Measurements from ENCODE around the gene MYO18B.
"Not testable (repeated sequence)": the region's sequence is repeated elsewhere in the genome, so short reads cannot be mapped to it uniquely, and the experiment has no call there.

The MYO18B gene

DNA sequence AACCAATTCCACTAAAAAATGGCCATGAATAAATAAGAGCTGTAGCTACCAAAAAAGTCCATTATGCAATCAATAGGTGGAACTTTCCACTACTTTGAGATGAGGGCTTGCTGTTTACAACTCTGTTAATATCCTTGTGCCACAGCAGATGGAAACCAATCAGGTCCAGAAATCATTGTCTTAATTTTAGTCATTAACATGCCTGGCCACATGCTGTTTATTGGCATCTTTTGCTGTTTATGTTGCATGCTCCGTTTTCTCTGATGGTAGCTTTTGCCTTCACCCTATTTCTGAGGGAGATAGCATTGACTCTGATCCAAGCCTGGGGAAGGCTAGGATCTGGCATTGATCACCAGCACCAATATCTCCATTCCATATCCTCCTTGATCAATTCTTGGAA lies 234.4 kb downstream of the MYO18B start:
- in situ Hi-C loops (cut with MboI; ENCODE audit: low sequenced_read_pairs, unreplicated experiment), result no loop called here
- DNase-seq (ENCODE audit: low spot score), result no peak
- TF ChIP-seq, protein P1, sequence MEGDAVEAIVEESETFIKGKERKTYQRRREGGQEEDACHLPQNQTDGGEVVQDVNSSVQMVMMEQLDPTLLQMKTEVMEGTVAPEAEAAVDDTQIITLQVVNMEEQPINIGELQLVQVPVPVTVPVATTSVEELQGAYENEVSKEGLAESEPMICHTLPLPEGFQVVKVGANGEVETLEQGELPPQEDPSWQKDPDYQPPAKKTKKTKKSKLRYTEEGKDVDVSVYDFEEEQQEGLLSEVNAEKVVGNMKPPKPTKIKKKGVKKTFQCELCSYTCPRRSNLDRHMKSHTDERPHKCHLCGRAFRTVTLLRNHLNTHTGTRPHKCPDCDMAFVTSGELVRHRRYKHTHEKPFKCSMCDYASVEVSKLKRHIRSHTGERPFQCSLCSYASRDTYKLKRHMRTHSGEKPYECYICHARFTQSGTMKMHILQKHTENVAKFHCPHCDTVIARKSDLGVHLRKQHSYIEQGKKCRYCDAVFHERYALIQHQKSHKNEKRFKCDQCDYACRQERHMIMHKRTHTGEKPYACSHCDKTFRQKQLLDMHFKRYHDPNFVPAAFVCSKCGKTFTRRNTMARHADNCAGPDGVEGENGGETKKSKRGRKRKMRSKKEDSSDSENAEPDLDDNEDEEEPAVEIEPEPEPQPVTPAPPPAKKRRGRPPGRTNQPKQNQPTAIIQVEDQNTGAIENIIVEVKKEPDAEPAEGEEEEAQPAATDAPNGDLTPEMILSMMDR (IDR thresholded peaks at IDR 0.05; ENCODE audit: borderline replicate concordance, control extremely low read depth, extremely low read depth, insufficient read depth, missing control alignments), result no peak

DNA sequence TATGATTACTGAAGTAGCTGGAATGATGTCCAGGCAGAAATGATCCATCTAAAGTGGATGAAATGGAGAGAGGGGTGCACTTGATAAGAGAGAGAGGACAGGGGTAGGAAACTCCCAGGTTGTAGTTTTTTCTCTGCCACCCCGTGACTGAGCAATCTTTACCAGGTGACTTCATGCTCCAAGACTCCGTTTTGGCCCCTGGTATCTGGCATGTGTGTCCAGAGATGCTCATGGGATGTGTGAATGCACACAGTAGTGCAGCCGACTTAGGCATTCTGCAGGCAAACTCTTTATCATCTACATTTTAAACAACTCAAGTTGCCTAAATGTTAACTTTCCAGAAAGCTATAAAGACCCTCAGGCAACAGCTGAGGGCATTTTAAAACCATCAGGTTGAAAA lies 238.0 kb downstream of the MYO18B start:
- in situ Hi-C loops (cut with MboI; ENCODE audit: low sequenced_read_pairs, unreplicated experiment), result no loop called here
- TF ChIP-seq, protein P1 (IDR thresholded peaks at IDR 0.05; ENCODE audit: borderline replicate concordance, control extremely low read depth, extremely low read depth, insufficient read depth, missing control alignments), result no peak
- DNase-seq (ENCODE audit: low spot score), result no peak

DNA sequence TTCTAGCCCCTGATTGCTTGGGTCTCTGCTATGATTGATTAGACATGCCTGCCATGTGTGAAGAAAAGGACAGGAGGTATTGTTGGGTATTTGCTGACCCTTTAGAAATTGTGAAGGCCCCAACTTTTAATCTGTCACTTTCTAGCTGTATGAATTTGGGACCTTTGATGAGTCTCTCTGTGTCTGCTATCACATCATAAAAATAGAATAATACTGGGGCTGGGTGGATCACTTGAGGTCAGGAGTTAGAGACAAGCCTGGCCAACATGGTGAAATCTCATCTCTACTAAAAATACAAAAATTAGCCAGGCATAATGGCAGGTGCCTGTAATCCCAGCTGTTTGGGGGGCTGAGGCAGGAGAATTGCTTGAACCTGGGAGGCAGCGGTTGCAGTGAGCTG lies 242.9 kb downstream of the MYO18B start:
- DNase-seq (ENCODE audit: low spot score); in situ Hi-C loops (cut with MboI; ENCODE audit: low sequenced_read_pairs, unreplicated experiment): not testable (repeated sequence)

DNA sequence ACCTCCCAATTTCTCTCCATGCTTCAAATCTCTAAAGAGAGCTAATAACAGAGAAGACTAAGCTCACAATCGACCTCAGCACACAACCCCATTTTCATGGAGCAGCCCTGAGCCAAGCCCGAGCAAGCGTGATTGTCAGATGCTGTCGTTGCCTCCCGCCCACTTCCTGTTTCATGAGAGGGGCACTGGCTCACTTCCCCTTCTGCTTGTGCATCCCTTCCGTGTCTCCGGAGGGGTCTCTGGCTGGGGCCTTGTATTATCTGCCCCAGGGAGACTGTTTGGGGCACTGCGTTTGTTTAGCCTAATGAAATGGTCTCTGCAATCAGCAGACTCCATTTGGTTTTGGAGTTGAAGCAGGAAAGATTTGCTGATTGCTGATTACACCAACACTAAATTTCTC lies 246.0 kb downstream of the MYO18B start:
- no peak for DNase-seq (ENCODE audit: low spot score)
- TF ChIP-seq, protein P1 (IDR thresholded peaks at IDR 0.05; ENCODE audit: borderline replicate concordance, control extremely low read depth, extremely low read depth, insufficient read depth, missing control alignments), result no peak
- in situ Hi-C loops (cut with MboI; ENCODE audit: low sequenced_read_pairs, unreplicated experiment), result no loop called here

DNA sequence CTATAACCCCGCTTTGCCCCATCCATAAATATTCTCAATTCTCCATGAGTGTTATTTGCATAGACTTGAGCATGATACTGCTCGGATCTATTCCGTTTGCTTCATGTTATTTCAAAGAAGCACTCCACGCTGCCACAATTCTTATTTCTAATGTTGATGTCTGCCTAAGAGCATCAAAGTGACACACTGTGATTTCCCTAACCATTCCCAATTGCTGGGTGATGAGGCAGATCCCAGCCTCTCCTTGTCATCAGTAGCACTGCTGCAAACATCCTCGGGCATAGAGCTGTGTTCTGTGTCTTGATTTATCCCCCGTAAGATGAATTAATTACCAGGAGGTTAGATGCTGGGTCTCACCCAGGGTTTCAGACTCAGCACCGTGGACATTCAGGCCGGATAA lies 249.0 kb downstream of the MYO18B start:
- no peak for DNase-seq (ENCODE audit: low spot score)
- TF ChIP-seq, protein P1 (IDR thresholded peaks at IDR 0.05; ENCODE audit: borderline replicate concordance, control extremely low read depth, extremely low read depth, insufficient read depth, missing control alignments), result no peak
- in situ Hi-C loops (cut with MboI; ENCODE audit: low sequenced_read_pairs, unreplicated experiment), result no loop called here

DNA sequence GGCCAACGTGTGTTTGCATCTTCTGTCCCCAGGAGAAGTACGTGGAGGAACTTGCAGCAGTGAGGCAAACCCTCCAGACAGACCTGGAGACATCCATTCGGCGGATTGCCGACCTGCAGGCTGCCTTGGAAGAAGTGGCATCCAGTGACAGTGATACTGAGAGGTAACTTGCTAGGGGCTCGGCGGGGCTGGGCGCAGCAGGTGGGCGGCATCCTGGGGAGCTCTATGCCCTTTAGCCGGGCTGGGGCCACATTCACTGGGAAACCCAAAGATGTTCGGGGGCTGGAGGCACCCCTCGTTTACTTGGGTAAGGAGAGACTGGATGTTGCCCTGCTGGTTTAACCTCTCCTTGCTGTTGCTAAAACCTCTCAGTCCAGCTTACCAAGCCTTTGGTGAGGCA lies 250.3 kb downstream of the MYO18B start:
- in situ Hi-C loops (cut with MboI; ENCODE audit: low sequenced_read_pairs, unreplicated experiment), result no loop called here
- DNase-seq (ENCODE audit: low spot score), result no peak
- TF ChIP-seq, protein P1 (IDR thresholded peaks at IDR 0.05; ENCODE audit: borderline replicate concordance, control extremely low read depth, extremely low read depth, insufficient read depth, missing control alignments), result no peak

DNA sequence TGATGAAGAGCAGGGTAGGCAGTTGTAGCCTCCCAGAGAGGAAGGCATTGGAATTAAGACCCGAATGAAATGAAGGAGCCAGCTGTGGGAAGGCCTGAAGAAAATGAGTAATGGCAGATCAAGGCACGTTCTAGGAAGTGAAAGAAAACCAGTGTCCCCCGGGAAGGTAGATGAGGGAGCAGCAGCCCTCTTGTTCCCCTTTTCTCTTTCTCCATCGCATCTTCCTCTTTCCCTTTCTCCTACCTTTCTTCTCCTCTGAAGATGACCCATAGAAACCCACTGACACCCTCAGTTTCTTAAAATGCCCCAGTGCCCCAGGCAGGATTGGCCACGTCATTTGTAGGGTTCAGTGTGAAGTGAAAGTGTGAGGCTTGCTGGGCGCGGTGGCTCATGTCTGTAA lies 254.7 kb downstream of the MYO18B start:
- TF ChIP-seq, protein P1 (IDR thresholded peaks at IDR 0.05; ENCODE audit: borderline replicate concordance, control extremely low read depth, extremely low read depth, insufficient read depth, missing control alignments), result no peak
- in situ Hi-C loops (cut with MboI; ENCODE audit: low sequenced_read_pairs, unreplicated experiment), result no loop called here

More for the DNA sequence above, 254.7 kb downstream of the MYO18B start:
- no peak for DNase-seq (ENCODE audit: low spot score)

All from GM13976 (cell line).